RWPE2 (cell line): ENCODE results near the gene PRKCE.

Experiments used
- ATAC-seq: fragments of 200-7000 bp; cut with Tn5 transposase; 3 replicates; pipeline ENCODE4 v1.9.1; 2021; ENCODE audit warnings: low read depth
- DNase-seq: peaks from one replicate; pipeline ENCODE4 v3.0.0-alpha.2; 2020; ENCODE audit warnings: low spot score
- H3K27ac ChIP-seq: fragments of 450-650 bp; 2 replicates; pipeline ENCODE4 v1.5.1; 2017; ENCODE audit warnings: mild to moderate bottlenecking; ENCODE audit not compliant: poor library complexity, severe bottlenecking
- H3K27me3 ChIP-seq: fragments of 250-450 bp; sonication (Bioruptor Pico); 2 replicates; pipeline ENCODE4 v1.5.1; 2021; ENCODE audit warnings: mild to moderate bottlenecking, moderate library complexity; ENCODE audit not compliant: insufficient read depth, poor library complexity, severe bottlenecking
- H3K36me3 ChIP-seq: fragments of 250-450 bp; sonication (Bioruptor Pico); 2 replicates; pipeline ENCODE4 v1.5.1; 2020; ENCODE audit warnings: low read depth, mild to moderate bottlenecking, moderate library complexity
- H3K4me1 ChIP-seq: fragments of 250-450 bp; sonication (Bioruptor Pico); 2 replicates; pipeline ENCODE4 v1.5.1; 2021; ENCODE audit warnings: mild to moderate bottlenecking, moderate library complexity; ENCODE audit not compliant: insufficient read depth, poor library complexity, severe bottlenecking
- H3K4me3 ChIP-seq: fragments of 250-450 bp; sonication (Bioruptor Pico); 2 replicates; pipeline ENCODE4 v1.5.1; 2021; ENCODE audit warnings: mild to moderate bottlenecking, moderate library complexity; ENCODE audit not compliant: severe bottlenecking
- H3K9me3 ChIP-seq: fragments of 250-450 bp; sonication (Bioruptor Pico); 2 replicates; pipeline ENCODE4 v1.5.1; 2021; ENCODE audit warnings: mild to moderate bottlenecking, moderate library complexity; ENCODE audit not compliant: severe bottlenecking
- CTCF ChIP-seq: fragments of 450-650 bp; IDR thresholded peaks from one replicate; pipeline ENCODE4 v1.5.1; 2017; ENCODE audit warnings: mild to moderate bottlenecking, moderate library complexity; ENCODE audit not compliant: poor library complexity, severe bottlenecking

The PRKCE gene

GRCh38 chr2:45614330-45614729 lies 37.1 kb upstream of the PRKCE start:
- DNase-seq: no peak
- no peak for TF ChIP-seq CTCF
- H3K9me3 ChIP-seq: no peaks in the 10 kb centered on the region
- no peak overlapping the region for H3K4me3 ChIP-seq
- peaks cover 35% of the 10 kb centered on the region for H3K4me1 ChIP-seq
- ATAC-seq: no peak
- no peak overlapping the region for H3K27ac ChIP-seq
- no peaks in the 10 kb centered on the region for H3K27me3 ChIP-seq
- H3K36me3 ChIP-seq: no peaks in the 10 kb centered on the region

GRCh38 chr2:45614871-45615415 lies 36.5 kb upstream of the PRKCE start:
- Histone ChIP-seq H3K27ac (no peak overlapping the region), H3K4me1 (peaks cover 31% of the 10 kb centered on the region), H3K4me3 (no peak overlapping the region), H3K9me3 (no peaks in the 10 kb centered on the region), H3K36me3 (no peaks in the 10 kb centered on the region), H3K27me3 (no peaks in the 10 kb centered on the region)
- TF ChIP-seq CTCF: no peak
- no peak for ATAC-seq
- DNase-seq: no peak

- no peak for TF ChIP-seq CTCF
- H3K27ac ChIP-seq: peak overlapping the region; percentile 30
- no peak for DNase-seq
Measured at GRCh38 chr2:45616658-45617411, 34.6 kb upstream of the PRKCE start.

GRCh38 chr2:45617496-45617895 lies 34.0 kb upstream of the PRKCE start:
- no peaks in the 10 kb centered on the region for H3K27me3 ChIP-seq
- TF ChIP-seq CTCF: no peak
- H3K4me3 ChIP-seq: no peak overlapping the region
- no peaks in the 10 kb centered on the region for H3K36me3 ChIP-seq
- no peaks in the 10 kb centered on the region for H3K9me3 ChIP-seq
- DNase-seq (no peak), ATAC-seq (no peak)
- peaks cover 18% of the 10 kb centered on the region for H3K4me1 ChIP-seq
- H3K27ac ChIP-seq: peak overlapping the region; percentile 30

More at GRCh38 chr2:45616658-45617411, 34.6 kb upstream of the PRKCE start:
- H3K36me3 ChIP-seq: no peaks in the 10 kb centered on the region
- no peak overlapping the region for H3K4me3 ChIP-seq
- H3K27me3 ChIP-seq: no peaks in the 10 kb centered on the region
- no peaks in the 10 kb centered on the region for H3K9me3 ChIP-seq
- peaks cover 25% of the 10 kb centered on the region for H3K4me1 ChIP-seq
- ATAC-seq: peak; percentile 22; the same call in 1 of the 3 replicates
